HFFc6 (cell line): Measurements from ENCODE around the gene TMEM126B. TPM values are rescaled to one million over a fixed set of nuclear protein-coding genes. Genes with fewer than 3 reads are reported as not detected.
"Not testable (repeated sequence)": the region's sequence is repeated elsewhere in the genome, so short reads cannot be mapped to it uniquely, and the experiment has no call there.

ENCODE experiments used
- DNase-seq: peaks from one replicate; pipeline ENCODE4 v3.0.0-alpha.2; 2018
- H3K27ac Mint-ChIP-seq: 2 replicates; pipeline ENCODE4 v1.8.0; 2020; ENCODE audit warnings: mild to moderate bottlenecking, mixed read lengths
- H3K27me3 Mint-ChIP-seq: 2 replicates; pipeline ENCODE4 v1.8.0; 2021; ENCODE audit warnings: mild to moderate bottlenecking, moderate library complexity, mixed read lengths; ENCODE audit not compliant: insufficient read depth
- H3K36me3 Mint-ChIP-seq: 2 replicates; pipeline ENCODE4 v1.8.0; 2021; ENCODE audit warnings: low read depth, mixed read lengths
- H3K4me1 Mint-ChIP-seq: 2 replicates; pipeline ENCODE4 v1.8.0; 2020; ENCODE audit warnings: low read depth, mixed read lengths
- H3K4me3 Mint-ChIP-seq: 2 replicates; pipeline ENCODE4 v1.8.0; 2020; ENCODE audit warnings: mild to moderate bottlenecking, moderate library complexity, mixed read lengths
- H3K9me3 Mint-ChIP-seq: 2 replicates; pipeline ENCODE4 v1.8.0; 2020; ENCODE audit warnings: mild to moderate bottlenecking, mixed read lengths
- CTCF ChIP-seq: fragments of 200-600 bp; sonication (generic); IDR thresholded peaks from 2 replicates; pipeline ENCODE4 v1.5.0; 2021; ENCODE audit warnings: antibody characterized with exemption, mild to moderate bottlenecking
- total RNA-seq, 6 experiments: library from RNA; stranded (reverse); fragmentation: NEBNext Ultra II Directional; extraction: Animal tissue kit (Norgen Biotek cat#: 25700); gene quantifications; 2 replicates in 1 of 6; 3 replicates in 5 of 6; pipeline ENCODE4 v1.2.3, GENCODE V29; 2021

Gene TMEM126B
- total RNA-seq, 6 experiments from 2014 or later, result 44.0 to 50.5 (median 46.6) TPM

GRCh38 chr11:85596886-85597285 is 31.5 kb upstream of the TMEM126B start:
- Mint-ChIP-seq H3K4me1 (no peaks in the 10 kb centered on the region), H3K4me3 (no peak overlapping the region), H3K36me3 (no peaks in the 10 kb centered on the region), H3K27ac (no peak overlapping the region), H3K9me3 (no peaks in the 10 kb centered on the region), H3K27me3 (no peaks in the 10 kb centered on the region; the same call in 1 of the 2 replicates)
- no peak for DNase-seq
- no peak for TF ChIP-seq CTCF

GRCh38 chr11:85599083-85599482 is 29.3 kb upstream of the TMEM126B start:
- H3K4me1 Mint-ChIP-seq, result no peaks in the 10 kb centered on the region
- TF ChIP-seq CTCF, result no peak
- H3K27me3 Mint-ChIP-seq, result peaks cover 1% of the 10 kb centered on the region
- no peak overlapping the region for H3K4me3 Mint-ChIP-seq
- H3K36me3 Mint-ChIP-seq, result no peaks in the 10 kb centered on the region
- H3K9me3 Mint-ChIP-seq, result no peaks in the 10 kb centered on the region
- H3K27ac Mint-ChIP-seq, result no peak overlapping the region
- no peak for DNase-seq

GRCh38 chr11:85602526-85603213 is 25.7 kb upstream of the TMEM126B start:
- Mint-ChIP-seq H3K4me1 (no peaks in the 10 kb centered on the region), H3K9me3 (peaks cover 5% of the 10 kb centered on the region), H3K4me3 (no peak overlapping the region), H3K27me3 (peaks cover 3% of the 10 kb centered on the region), H3K27ac (no peak overlapping the region), H3K36me3 (no peaks in the 10 kb centered on the region)
- no peak for TF ChIP-seq CTCF
- no peak for DNase-seq

- no peak for TF ChIP-seq CTCF
- H3K4me3 Mint-ChIP-seq, result no peak overlapping the region
- peaks cover 3% of the 10 kb centered on the region for H3K27me3 Mint-ChIP-seq
- no peaks in the 10 kb centered on the region for H3K36me3 Mint-ChIP-seq
- peaks cover 5% of the 10 kb centered on the region for H3K9me3 Mint-ChIP-seq
- H3K4me1 Mint-ChIP-seq, result no peaks in the 10 kb centered on the region
- no peak overlapping the region for H3K27ac Mint-ChIP-seq
- DNase-seq, result no peak
Observed at GRCh38 chr11:85603220-85603619, 25.2 kb upstream of the TMEM126B start.

GRCh38 chr11:85606237-85606636 is 22.2 kb upstream of the TMEM126B start:
- H3K4me3 Mint-ChIP-seq, H3K27me3 Mint-ChIP-seq, H3K36me3 Mint-ChIP-seq, DNase-seq, H3K4me1 Mint-ChIP-seq, H3K9me3 Mint-ChIP-seq, H3K27ac Mint-ChIP-seq: not testable (repeated sequence)

GRCh38 chr11:85608621-85609020 is 19.8 kb upstream of the TMEM126B start:
- H3K4me3 Mint-ChIP-seq, H3K36me3 Mint-ChIP-seq, H3K4me1 Mint-ChIP-seq, H3K27ac Mint-ChIP-seq, H3K9me3 Mint-ChIP-seq, DNase-seq: not testable (repeated sequence)
- peaks cover 12% of the 10 kb centered on the region for H3K27me3 Mint-ChIP-seq

- H3K4me3 Mint-ChIP-seq, DNase-seq, H3K27ac Mint-ChIP-seq, H3K4me1 Mint-ChIP-seq, H3K9me3 Mint-ChIP-seq, H3K36me3 Mint-ChIP-seq: not testable (repeated sequence)
- H3K27me3 Mint-ChIP-seq, result peaks cover 15% of the 10 kb centered on the region
Observed at GRCh38 chr11:85609286-85609685, 19.1 kb upstream of the TMEM126B start.

GRCh38 chr11:85611643-85612042 is 16.8 kb upstream of the TMEM126B start:
- H3K27me3 Mint-ChIP-seq, result peaks cover 14% of the 10 kb centered on the region
- H3K27ac Mint-ChIP-seq, H3K4me3 Mint-ChIP-seq, DNase-seq, H3K36me3 Mint-ChIP-seq, H3K4me1 Mint-ChIP-seq, H3K9me3 Mint-ChIP-seq: not testable (repeated sequence)
